Right renal cortex interstitium (tissue), 3 donors: ENCODE measurements around the gene GNAT3. TPM values are rescaled to one million over a fixed set of nuclear protein-coding genes. Genes with fewer than 3 reads are reported as not detected.

Experiments
- DNase-seq, 3 donors: peaks; one replicate each; pipeline ENCODE4 v3.0.0-alpha.2; 2013; ENCODE audit warnings: low read depth in 3 of 3, low spot score in 2 of 3
- polyA plus RNA-seq, 3 donors: library from polyadenylated mRNA; unstranded; fragments of 120-200 nt; gene quantifications; one replicate each; pipeline ENCODE4 v1.2.1, GENCODE V29; 2013; ENCODE audit not compliant: insufficient read length in 3 of 3

Gene GNAT3
- polyA plus RNA-seq = not detected

DNA sequence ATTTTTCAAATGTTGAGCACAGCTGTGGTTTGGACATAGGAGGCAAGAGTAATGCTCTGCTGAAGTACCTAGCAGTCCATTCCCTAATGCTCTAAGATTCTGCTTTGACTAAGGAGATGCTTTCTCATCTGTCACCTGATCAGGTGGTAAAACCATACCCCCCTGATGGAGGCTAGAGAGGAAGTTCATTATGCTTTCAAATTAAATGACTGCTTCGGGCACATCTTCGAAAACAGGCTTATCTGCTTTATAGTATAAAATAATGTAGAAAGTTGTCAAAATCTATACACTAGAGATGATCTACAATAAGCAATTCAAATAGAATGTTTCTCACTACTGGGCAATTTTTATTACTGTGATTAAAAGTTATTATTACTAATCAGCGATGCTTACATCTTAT is at the start of gene GNAT3:
TSS of gene GNAT3 (minus strand) at position 101 of the 400 bp plus-strand sequence. CDS start 138 bp downstream, outside the sequence.
- no peak for DNase-seq

- no peak for DNase-seq
These were observed 46.3 kb upstream of the GNAT3 start for GRCh38 chr7:80558116-80558515.

DNA sequence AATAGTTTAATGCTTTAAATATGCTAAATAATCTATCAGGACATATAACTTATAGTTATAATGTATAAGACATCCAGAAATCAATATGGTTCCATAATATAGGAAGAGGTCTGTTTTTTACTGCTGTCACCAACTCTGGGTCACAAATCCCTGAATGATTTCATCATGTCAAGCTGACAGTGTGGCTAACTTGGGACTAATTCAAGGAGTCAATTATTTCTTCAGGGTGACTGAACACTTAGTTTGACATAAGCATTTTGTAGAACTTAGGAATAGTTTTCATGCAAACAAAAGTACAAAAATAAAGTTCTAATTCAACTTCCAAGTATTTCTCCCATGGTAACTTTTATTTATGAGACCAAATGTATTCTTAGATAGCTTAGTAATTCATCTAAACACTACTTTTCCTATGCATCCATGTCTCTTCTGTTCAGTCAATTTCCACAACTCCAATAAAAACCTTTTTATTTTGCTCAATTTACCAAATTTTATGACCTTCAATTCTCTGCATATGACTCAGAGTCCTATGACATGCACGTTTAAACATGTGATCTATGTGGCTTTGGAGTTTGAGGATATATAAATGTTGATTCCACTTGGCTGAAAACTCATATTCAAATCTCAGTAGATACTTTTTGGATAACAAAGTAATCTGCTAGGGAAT is 40.3 kb upstream of the GNAT3 start:
- no peak for DNase-seq

DNA sequence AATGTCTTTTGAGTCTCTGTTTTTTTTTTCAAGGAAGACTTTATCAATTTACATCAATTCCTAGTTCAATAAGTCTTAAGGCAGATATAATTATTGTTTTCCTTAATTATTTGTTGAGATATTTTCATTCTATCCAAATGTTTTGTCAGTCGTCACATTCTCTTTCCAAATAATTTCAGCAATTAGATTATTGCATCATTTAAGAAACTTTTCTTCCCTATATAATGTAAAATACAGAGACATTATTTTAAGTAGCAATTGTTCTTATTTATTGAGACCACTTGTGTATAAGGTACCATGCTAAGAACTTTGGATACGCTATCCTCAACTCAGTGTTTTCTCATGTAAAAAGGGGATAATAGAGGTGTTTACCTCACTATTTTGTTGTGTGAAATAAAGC is 38.1 kb upstream of the GNAT3 start:
- DNase-seq = no peak

GRCh38 chr7:80548840-80549530 is 37.1 kb upstream of the GNAT3 start:
- no peak for DNase-seq

DNA sequence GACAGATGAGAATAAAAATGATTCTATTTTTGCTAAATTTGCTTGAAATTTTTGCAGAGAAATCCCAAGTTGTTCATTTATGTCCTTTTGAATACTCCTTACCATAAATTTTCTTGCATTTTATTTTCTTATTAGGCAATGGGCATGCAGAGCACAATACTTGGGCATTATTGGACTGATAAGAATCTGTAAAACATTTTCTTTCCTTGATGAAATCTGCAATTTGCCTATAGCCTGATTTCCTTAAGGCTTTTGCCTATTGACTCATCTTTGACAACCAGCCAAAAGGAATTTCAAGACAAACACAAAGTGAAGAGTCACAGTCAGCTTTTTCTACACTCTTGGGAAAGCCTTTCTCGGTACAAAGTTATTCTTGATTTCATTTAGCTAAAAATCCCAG is 30.5 kb upstream of the GNAT3 start:
- DNase-seq = no peak

DNA sequence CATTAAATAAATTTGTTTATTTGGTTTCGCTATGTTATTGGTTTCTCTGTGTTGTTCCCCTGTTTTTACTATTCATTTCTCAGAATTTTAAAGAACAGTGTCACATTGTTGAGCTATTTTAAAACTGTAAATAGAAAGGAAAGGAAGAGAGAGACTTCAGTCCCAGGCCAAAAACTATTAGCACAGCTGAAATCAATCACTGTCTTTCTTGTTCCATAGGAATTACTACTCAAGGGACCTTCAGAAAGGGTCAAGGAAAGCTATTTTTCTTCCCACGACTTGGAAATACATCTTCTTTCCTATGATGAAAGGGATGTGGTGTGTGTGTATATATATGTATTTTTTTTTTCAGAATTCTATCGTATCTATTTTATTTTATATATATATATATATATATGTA is 29.0 kb upstream of the GNAT3 start:
- peak in 1 of 3 donors; percentile 16 for DNase-seq

DNA sequence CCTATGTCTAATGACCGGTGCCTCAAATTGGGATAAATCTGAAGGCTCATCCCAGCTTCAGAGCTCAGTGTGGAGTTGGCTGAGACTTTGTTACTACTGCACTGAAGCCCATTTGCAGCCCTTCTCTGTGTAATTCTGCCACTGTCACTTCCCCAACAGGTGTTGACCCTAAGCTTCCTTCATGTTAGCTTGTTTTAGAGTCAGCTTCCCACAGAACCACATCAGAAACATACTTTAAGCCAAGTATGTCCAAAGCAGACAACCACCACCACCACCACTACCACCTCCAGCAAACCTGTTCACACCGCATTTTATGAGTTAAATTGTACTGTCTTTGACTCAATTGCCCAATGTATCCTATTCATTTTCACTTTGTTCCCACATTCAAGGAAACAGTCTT is 25.2 kb upstream of the GNAT3 start:
- no peak for DNase-seq

DNA sequence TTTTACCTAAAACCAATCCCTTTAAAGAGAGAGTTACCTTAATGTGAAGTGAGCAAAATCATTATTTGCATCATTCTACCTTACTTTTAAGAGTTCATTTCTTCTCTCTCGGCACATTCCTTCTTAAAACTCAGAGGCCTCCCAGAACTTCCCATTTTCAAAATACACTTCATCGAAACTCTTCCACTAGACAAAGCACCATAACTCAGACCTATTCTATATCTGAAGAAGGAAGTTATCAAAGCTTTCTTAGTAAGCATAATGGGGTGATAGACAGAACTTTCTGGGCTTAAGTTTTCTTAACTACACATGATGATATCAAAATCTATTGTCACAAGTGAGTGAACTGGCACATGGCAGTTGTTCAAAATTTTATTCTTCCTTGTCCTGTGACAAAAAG is 24.6 kb upstream of the GNAT3 start:
- DNase-seq = no peak

DNA sequence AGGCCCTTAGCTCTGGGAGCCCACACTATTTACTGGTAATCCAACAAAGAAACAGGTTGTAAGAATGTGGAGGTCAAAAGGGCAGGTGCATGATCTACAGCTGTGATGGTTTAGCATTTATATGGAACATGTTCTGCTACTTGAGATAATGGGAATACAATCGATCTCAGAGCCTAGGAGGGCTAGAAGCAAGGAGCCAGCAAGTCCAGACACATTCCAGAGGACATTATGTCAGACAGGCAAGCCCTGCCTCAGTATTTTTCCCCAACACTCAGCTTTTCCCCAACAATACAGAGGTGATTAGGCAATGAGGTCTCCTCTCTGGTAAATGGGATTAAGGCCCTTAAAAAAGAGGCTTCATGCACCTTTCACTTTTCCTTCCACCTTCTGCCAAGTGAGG is 21.4 kb upstream of the GNAT3 start:
- no peak for DNase-seq

DNA sequence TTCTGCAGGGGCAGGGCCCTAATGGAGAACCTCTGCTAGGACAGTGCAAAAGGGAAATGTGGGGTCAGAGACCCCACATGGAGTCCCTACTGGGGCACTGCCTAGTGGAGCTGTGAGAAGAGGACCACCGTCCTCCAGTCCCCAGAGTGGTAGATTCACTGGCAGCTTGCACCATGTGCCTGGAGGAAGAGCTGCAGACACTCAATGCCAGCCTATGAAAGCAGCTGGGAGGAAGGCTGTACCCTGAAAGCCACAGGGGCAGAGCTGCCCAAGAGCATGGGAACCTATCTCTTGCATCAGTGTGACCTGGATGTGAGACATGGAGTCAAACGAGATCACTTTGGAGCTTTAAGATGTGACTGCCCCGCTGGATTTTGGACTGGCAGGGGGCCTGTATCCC is 20.3 kb upstream of the GNAT3 start:
- DNase-seq = no peak

DNA sequence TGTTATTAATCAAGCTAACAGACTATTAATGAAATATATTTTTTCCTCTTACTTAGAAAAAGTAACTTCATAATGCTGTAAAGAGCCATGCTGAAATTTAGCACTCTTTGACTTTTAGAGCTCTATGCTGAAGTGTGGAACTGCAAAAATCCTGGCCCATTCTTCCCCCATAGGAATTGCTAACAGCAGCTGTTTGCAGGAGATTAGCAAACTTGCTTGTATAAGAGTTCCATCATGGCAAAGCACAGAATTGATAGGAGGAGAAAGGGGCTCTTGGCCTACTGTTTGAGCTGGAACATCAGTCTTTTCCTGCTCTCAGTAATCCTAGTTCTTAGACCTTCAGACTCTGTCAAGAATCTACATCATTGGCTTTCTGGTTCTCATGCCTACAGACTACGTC is 18.3 kb upstream of the GNAT3 start:
- DNase-seq = no peak

DNA sequence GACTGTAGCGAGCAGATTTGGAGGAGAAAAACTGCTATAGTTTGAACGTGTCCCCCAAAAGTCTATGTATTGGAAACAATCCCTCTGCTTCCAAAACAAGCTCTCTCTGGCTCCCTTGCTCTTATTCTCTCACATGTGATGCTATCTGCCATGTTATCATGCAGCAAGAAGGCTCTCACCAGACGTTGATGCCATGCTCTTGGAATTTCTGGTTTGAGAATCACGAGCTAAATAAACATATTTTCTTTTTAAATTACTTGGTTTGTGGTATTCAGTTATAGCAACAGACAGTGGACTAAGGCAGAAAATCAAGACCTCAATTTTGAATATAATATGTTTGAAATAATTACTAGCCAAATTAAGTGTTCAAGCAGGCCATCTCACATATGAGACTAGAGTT is 17.5 kb upstream of the GNAT3 start:
- no peak for DNase-seq

GRCh38 chr7:80528689-80529088 is 16.8 kb upstream of the GNAT3 start:
- no peak for DNase-seq

GRCh38 chr7:80526472-80526871 is 14.6 kb upstream of the GNAT3 start:
- DNase-seq = no peak

DNA sequence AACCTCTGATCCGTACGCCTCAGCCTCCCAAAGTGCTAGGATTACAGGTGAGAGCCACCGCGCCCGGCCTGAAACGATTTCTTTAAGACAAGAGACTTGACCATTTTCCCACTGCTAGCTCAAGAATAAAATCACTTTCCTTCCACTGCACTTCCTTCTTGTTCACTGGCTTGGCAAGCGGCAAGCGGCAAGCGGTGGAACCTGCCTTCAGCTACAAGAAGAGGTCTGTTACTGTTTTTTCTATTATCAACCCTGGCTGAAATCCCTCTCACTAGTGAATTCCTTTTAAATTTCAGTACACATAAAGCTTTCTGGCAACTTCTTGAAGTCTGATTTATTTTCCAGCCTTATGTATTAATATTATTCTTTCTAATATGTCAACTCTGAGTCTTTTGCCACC is 12.8 kb upstream of the GNAT3 start:
- no peak for DNase-seq

GRCh38 chr7:80521809-80522208 is 9.9 kb upstream of the GNAT3 start:
- no peak for DNase-seq

- DNase-seq = no peak
These were observed 8.3 kb upstream of the GNAT3 start for GRCh38 chr7:80520199-80520598.

DNA sequence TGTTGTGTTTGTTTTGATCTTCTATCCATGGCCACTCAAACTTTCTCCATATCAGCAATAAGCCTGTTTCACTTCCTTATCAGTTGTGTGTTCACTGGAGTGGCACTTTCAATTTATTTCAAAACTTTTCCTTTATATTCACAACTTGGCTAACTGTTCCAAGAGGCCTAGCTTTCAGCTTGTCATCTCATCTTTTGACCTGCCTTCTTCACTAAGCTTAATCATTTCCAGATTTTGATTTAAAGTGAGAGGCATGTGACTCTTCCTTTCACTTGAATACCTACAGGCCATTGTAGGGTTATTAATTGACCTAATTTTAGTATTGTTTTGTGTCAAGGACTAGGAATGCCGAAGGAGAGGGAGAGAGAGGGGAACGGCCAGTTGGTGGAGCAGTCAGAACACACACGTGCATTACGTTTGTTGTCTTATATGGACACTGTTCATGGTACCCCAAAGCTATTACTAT is 5.5 kb upstream of the GNAT3 start:
- no peak for DNase-seq

- DNase-seq = no peak
These were observed 3.4 kb upstream of the GNAT3 start for GRCh38 chr7:80515298-80515697.

- DNase-seq = no peak
These were observed 1.8 kb downstream of the GNAT3 start for GRCh38 chr7:80510021-80510420.

DNA sequence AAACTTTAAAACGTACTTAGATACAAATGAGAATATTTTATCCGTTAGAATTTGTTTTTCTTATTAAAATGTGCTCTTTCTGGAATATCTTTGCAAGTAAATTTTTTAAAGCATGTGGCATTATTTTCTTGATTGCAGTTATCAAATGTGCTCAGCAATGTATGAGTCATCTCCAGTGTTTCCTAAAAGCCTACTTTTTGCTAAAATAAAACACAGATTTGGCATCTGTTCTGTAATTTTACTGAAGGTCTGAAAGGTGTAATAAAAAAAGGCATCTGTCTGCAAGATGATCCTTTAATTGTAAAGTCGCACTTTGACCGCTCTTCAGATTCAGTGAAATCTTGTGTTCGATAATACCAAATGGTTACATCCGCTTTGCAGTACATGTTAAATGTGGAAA is 3.4 kb downstream of the GNAT3 start:
- no peak for DNase-seq
